Fibroblast of villous mesenchyme (primary cell): Measurements from ENCODE around the gene SLCO2A1. TPM values are rescaled to one million over a fixed set of nuclear protein-coding genes. Genes with fewer than 3 reads are reported as not detected.

Experiments
- DNase-seq: peaks from one replicate; pipeline ENCODE4 v3.0.0-alpha.2; 2010; ENCODE audit warnings: low read depth
- H3K4me3 ChIP-seq: 2 replicates; pipeline ENCODE4 v1.5.1; 2011; ENCODE audit warnings: low read depth, mild to moderate bottlenecking, low read length
- total RNA-seq: library from RNA; depleted of rRNA; stranded (reverse); fragments of >200 nt; gene quantifications from 2 replicates; pipeline ENCODE4 v1.2.3, GENCODE V29; 2012
- TF ChIP-seq, protein P1 (sequence below): IDR thresholded peaks from 2 replicates; pipeline ENCODE4 v1.5.1; 2012; ENCODE audit warnings: low read depth, mild to moderate bottlenecking, low read length; ENCODE audit not compliant: insufficient read depth

SLCO2A1 gene
- total RNA-seq, 1 donor: 0.43 TPM

DNA sequence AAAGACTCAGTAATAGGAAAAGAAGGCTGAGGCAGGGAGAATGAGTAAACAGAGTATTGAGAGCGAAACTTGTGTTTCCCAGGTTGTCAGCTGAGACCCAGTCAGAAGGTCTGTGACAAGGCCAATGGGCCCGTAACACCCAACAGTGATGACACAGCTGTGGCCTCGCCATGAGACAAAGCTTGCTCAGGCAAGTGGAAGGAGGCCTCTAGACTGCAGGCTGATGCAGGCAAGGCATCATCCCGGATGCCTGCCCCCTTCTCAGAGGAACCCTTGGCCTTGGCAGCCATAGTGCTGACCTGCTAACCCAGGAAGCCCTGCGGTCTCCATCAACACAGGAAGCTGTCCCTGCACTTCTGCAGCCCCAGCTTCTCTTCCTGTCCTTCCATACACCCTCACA, 149.4 kb downstream of the SLCO2A1 start:
- no peak for DNase-seq
- H3K4me3 ChIP-seq: no peak overlapping the region
- TF ChIP-seq, protein P1, sequence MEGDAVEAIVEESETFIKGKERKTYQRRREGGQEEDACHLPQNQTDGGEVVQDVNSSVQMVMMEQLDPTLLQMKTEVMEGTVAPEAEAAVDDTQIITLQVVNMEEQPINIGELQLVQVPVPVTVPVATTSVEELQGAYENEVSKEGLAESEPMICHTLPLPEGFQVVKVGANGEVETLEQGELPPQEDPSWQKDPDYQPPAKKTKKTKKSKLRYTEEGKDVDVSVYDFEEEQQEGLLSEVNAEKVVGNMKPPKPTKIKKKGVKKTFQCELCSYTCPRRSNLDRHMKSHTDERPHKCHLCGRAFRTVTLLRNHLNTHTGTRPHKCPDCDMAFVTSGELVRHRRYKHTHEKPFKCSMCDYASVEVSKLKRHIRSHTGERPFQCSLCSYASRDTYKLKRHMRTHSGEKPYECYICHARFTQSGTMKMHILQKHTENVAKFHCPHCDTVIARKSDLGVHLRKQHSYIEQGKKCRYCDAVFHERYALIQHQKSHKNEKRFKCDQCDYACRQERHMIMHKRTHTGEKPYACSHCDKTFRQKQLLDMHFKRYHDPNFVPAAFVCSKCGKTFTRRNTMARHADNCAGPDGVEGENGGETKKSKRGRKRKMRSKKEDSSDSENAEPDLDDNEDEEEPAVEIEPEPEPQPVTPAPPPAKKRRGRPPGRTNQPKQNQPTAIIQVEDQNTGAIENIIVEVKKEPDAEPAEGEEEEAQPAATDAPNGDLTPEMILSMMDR: no peak

DNA sequence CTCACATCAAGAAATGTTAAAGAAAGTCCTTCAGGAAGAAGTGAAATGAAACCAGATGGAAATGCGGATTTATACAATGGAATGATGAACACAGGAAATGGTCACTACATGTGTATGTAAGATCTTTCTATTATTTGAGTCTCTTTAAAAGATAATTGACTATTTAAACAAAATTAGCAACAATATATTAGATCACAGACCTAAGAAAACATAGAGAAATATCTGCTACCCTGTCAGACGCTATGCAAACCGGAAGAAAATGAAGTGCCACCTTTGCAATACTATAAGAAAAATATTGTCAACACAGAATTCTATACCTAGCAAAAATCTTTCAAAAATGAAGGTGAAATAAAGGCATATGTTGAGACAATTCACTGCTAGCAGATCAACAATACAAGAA, 151.2 kb downstream of the SLCO2A1 start:
- DNase-seq: no peak
- no peak overlapping the region for H3K4me3 ChIP-seq
- TF ChIP-seq, protein P1: no peak

Other genes with a start within 250 kb of the SLCO2A1 start
- gene SRPRB, start 224.1 kb downstream of the SLCO2A1 start, total RNA-seq: 63.5 and 112 TPM in 2 replicates
- gene RAB6B, start 134.0 kb downstream of the SLCO2A1 start, total RNA-seq: 0.32 and 0.86 TPM in 2 replicates
- 103 and 161 TPM in 2 replicates for gene RYK, start 220.9 kb upstream of the SLCO2A1 start, total RNA-seq